Calu3 (cell line): Measurements from ENCODE around the gene CLDN16. TPM values are rescaled to one million over a fixed set of nuclear protein-coding genes. Genes with fewer than 3 reads are reported as not detected.

Experiments used
- BruUV-seq: library from RNA; stranded (reverse); fragments of 400-500 nt; replicated peaks from 2 replicates; lab custom pipeline; 2021; lab: Mats Ljungman, UMichigan
- CTCF ChIA-PET: fragments of 300-600 bp; sonication (Branson Sonifier 250); formaldehyde crosslinking; loops from one replicate; lab custom pipeline; 2022; ENCODE audit warnings: antibody characterized with exemption; lab: Charles Lee
- DNase-seq: peaks from one replicate; pipeline ENCODE4 v3.0.0; 2022
- H3K27ac Mint-ChIP-seq: one replicate; pipeline ENCODE4 v1.8.0; 2022; ENCODE audit warnings: mixed read lengths; ENCODE audit not compliant: unreplicated experiment
- H3K27me3 Mint-ChIP-seq: one replicate; pipeline ENCODE4 v1.8.0; 2022; ENCODE audit warnings: mixed read lengths; ENCODE audit not compliant: unreplicated experiment
- H3K36me3 Mint-ChIP-seq: one replicate; pipeline ENCODE4 v1.8.0; 2022; ENCODE audit warnings: mild to moderate bottlenecking, moderate library complexity, mixed read lengths; ENCODE audit not compliant: insufficient read depth, unreplicated experiment
- H3K4me1 Mint-ChIP-seq: one replicate; pipeline ENCODE4 v1.8.0; 2022; ENCODE audit warnings: mild to moderate bottlenecking, low read depth, mixed read lengths; ENCODE audit not compliant: unreplicated experiment
- H3K4me3 Mint-ChIP-seq: one replicate; pipeline ENCODE4 v1.8.0; 2022; ENCODE audit warnings: mild to moderate bottlenecking, low read depth, moderate library complexity, mixed read lengths; ENCODE audit not compliant: unreplicated experiment
- H3K9me3 Mint-ChIP-seq: one replicate; pipeline ENCODE4 v1.8.0; 2022; ENCODE audit warnings: low read depth, mixed read lengths; ENCODE audit not compliant: unreplicated experiment
- CTCF ChIP-seq: fragments of 200-600 bp; IDR thresholded peaks from one replicate; pipeline ENCODE4 v1.8.0; 2022; ENCODE audit warnings: antibody characterized with exemption; ENCODE audit not compliant: unreplicated experiment
- intact Hi-C: fragments of 100-400 bp; cut with micrococcal nuclease; formaldehyde crosslinking; loops from one replicate; pipeline ENCODE4 v1.10.0; 2022; ENCODE audit not compliant: unreplicated experiment
- total RNA-seq: library from RNA; stranded (reverse); gene quantifications from 2 replicates; pipeline ENCODE4 v1.2.3, GENCODE V29; 2022

CLDN16 gene
- total RNA-seq, 1 experiment from 2014 or later = 2.9 TPM

DNA sequence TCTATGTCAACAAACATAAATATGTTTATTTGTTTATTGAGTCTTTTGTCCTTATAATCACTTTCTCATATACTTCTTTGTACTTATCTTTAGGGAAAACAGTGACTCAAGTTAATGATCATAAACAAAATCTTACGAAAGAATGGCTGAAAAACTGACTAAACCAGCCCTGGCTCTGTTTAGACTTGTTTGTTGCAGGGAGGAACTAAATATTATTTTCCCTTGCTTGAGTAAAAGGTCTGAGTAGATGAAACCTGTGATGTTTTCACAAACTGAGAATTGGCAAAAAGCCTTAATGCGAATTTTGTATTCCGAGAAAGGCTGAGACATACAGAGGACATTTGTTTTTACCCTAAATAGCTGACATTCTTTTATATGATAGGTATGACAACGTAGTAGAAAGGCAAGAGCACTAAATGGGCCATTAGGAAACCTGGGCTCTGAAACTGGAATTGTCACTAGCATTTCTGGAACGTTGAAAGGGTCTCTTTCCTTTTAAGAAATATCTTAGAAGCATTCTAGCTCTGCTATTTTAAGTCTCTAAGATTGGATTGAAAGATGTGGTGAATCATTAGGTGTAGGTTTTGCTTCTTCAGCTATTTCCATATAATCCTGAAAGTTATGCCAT is 18.2 kb upstream of the CLDN16 start:
- Mint-ChIP-seq H3K4me3 (no peak overlapping the region), H3K4me1 (peaks cover 91% of the 10 kb centered on the region), H3K27me3 (no peaks in the 10 kb centered on the region), H3K27ac (peak overlapping the region; percentile 76), H3K36me3 (peaks cover 13% of the 10 kb centered on the region), H3K9me3 (no peaks in the 10 kb centered on the region)
- no peak for DNase-seq
- CTCF ChIA-PET = interaction anchor here (1.0 to 1.4 kb wide), 4 partner anchors 13 to 63 kb away, joined by 3 read pairs; partner anchors contain the start of gene CLDN1
- BruUV-seq = no TSS peak
- intact Hi-C loops = loop anchor here (5.0 kb wide), 1 partner anchor 193 kb away; no protein-coding TSS in a partner anchor
- TF ChIP-seq CTCF = no peak

DNA sequence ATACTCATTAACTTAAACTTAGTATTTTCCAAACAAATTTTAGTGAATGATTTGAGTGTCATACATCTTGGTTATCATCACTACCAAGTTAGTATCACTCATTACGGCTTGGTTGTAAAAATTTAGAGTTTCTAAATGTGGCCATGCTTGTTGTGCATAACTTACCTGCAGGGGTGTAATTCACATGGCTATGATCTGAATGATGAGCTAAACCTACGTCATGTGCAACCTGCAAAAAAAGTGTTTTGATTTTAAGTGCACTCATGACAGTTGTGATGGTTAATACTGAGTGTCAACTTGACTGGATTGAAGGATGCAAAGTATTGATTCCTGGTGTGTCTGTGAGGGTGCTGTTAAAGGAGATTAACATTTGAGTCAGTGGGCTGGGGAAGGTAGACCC is 17.6 kb upstream of the CLDN16 start:
- Mint-ChIP-seq H3K27ac (peak overlapping the region; percentile 76), H3K4me3 (no peak overlapping the region), H3K27me3 (no peaks in the 10 kb centered on the region), H3K36me3 (peaks cover 13% of the 10 kb centered on the region), H3K9me3 (no peaks in the 10 kb centered on the region), H3K4me1 (peaks cover 97% of the 10 kb centered on the region)
- intact Hi-C loops = loop anchor here (5.0 kb wide), 1 partner anchor 192 kb away; no protein-coding TSS in a partner anchor
- TF ChIP-seq CTCF = no peak
- BruUV-seq = no TSS peak
- CTCF ChIA-PET = interaction anchor here (1.4 kb wide), 2 partner anchors 25 to 48 kb away, joined by 3 read pairs; partner anchors contain the start of gene CLDN1
- DNase-seq = no peak

DNA sequence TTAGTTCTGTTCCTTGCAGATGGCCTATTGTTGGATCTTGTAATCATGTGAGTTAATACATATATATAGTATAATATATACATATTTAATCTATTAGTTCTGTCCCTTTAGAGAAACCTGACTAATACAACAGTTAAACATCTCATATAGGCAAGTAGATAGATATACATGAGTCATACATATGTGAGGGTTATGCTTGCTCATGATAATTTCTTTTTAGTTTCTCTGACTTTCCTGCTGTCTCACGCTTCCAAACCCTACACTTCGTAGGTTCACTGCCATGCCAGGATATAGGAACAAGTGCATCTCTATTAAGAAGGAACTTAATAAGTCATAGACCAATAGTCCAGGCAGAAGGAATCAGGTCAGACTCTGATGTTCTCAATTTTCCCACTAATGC is 16.8 kb upstream of the CLDN16 start:
- H3K27ac Mint-ChIP-seq = peak overlapping the region; percentile 33
- DNase-seq = no peak
- intact Hi-C loops = loop anchor here (5.0 kb wide), 1 partner anchor 191 kb away; no protein-coding TSS in a partner anchor
- H3K36me3 Mint-ChIP-seq = peaks cover 13% of the 10 kb centered on the region
- no peak for TF ChIP-seq CTCF
- peaks cover 98% of the 10 kb centered on the region for H3K4me1 Mint-ChIP-seq
- no TSS peak for BruUV-seq
- H3K9me3 Mint-ChIP-seq = no peaks in the 10 kb centered on the region
- no peaks in the 10 kb centered on the region for H3K27me3 Mint-ChIP-seq
- no peak overlapping the region for H3K4me3 Mint-ChIP-seq
- CTCF ChIA-PET = no interaction called here

DNA sequence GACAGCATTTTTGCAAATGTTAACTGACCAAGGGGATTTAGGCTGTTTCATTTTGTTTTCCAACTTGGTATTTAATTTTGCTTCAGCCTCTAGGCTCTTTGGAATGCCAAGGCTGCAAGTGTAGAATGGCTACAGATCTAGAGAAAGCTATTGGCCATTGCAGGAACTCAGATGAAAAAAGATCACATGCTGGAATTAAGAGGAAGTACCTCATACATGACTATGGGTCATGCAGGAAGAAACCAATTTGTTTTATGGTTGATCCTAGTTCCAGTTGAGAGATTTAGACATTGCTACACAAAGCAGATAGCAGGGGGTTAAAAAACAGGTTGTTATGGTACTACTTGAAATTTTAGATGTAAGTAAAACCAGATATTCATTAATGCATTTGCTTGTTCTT is 12.7 kb upstream of the CLDN16 start:
- Mint-ChIP-seq H3K4me3 (peak overlapping the region; percentile 26), H3K4me1 (peaks cover 81% of the 10 kb centered on the region), H3K9me3 (no peaks in the 10 kb centered on the region), H3K27me3 (no peaks in the 10 kb centered on the region), H3K36me3 (peaks cover 18% of the 10 kb centered on the region), H3K27ac (peak overlapping the region; percentile 86)
- no TSS peak for BruUV-seq
- CTCF ChIA-PET = interaction anchor here (1.2 to 2.8 kb wide), 3 partner anchors 9 to 53 kb away, joined by 5 to 17 read pairs (median 8); partner anchors contain the start of gene CLDN1
- no peak for DNase-seq
- intact Hi-C loops = loop anchor here (2.0 kb wide), 1 partner anchor 52 kb away; the partner anchor contains the start of gene CLDN1
- TF ChIP-seq CTCF = no peak
